ENCODE measurements around the gene SMCR8.
"Not testable (repeated sequence)": the region's sequence is repeated elsewhere in the genome, so short reads cannot be mapped to it uniquely, and the experiment has no call there.

The SMCR8 gene

GRCh38 chr17:18362698-18363100 is 47.6 kb downstream of the SMCR8 start:
- no peaks in the 10 kb centered on the region for H3K4me1 ChIP-seq
- no peak for TF ChIP-seq CTCF (IDR thresholded peaks at IDR 0.05; ENCODE audit: low read depth, low read length)
- DNase-seq: no peak
- H3K27me3 ChIP-seq: no peaks in the 10 kb centered on the region
- H3K36me3 ChIP-seq: no peaks in the 10 kb centered on the region
- no peaks in the 10 kb centered on the region for H3K9me3 ChIP-seq
- H3K4me3 ChIP-seq (ENCODE audit: low read depth, low read length): peak overlapping the region; percentile 72

GRCh38 chr17:18363101-18364049 is 48.3 kb downstream of the SMCR8 start, which contains the start of gene SHMT1:
TSS of gene SHMT1 (minus strand) at chr17:18363550. CDS start at chr17:18355981, 7,569 bp downstream.
- no peak for TF ChIP-seq CTCF (IDR thresholded peaks at IDR 0.05; ENCODE audit: low read depth, low read length)
- H3K4me1 ChIP-seq: no peaks in the 10 kb centered on the region
- H3K9me3 ChIP-seq: no peaks in the 10 kb centered on the region
- H3K27me3 ChIP-seq: no peaks in the 10 kb centered on the region
- H3K4me3 ChIP-seq (ENCODE audit: low read depth, low read length): peak within 1 kb of the TSS; percentile 72
- peak; percentile 88 for DNase-seq
- no peaks in the 10 kb centered on the region for H3K36me3 ChIP-seq

- no peak for DNase-seq
- Histone ChIP-seq H3K27me3 (no peaks in the 10 kb centered on the region), H3K4me3 (ENCODE audit: low read depth, low read length) (no peak overlapping the region), H3K9me3 (no peaks in the 10 kb centered on the region), H3K4me1 (no peaks in the 10 kb centered on the region), H3K36me3 (no peaks in the 10 kb centered on the region)
- no peak for TF ChIP-seq CTCF (IDR thresholded peaks at IDR 0.05; ENCODE audit: low read depth, low read length)
Measured at GRCh38 chr17:18364166-18364565, 49.1 kb downstream of the SMCR8 start.

- Histone ChIP-seq H3K4me1 (no peaks in the 10 kb centered on the region), H3K36me3 (no peaks in the 10 kb centered on the region), H3K9me3 (no peaks in the 10 kb centered on the region), H3K27me3 (no peaks in the 10 kb centered on the region), H3K4me3 (ENCODE audit: low read depth, low read length) (no peak overlapping the region)
- no peak for DNase-seq
- TF ChIP-seq CTCF (IDR thresholded peaks at IDR 0.05; ENCODE audit: low read depth, low read length): no peak
Measured at GRCh38 chr17:18368946-18369345, 53.9 kb downstream of the SMCR8 start.

- no peaks in the 10 kb centered on the region for H3K36me3 ChIP-seq
- H3K9me3 ChIP-seq: no peaks in the 10 kb centered on the region
- H3K27me3 ChIP-seq: no peaks in the 10 kb centered on the region
- DNase-seq: no peak
- H3K4me1 ChIP-seq: no peaks in the 10 kb centered on the region
- TF ChIP-seq CTCF (IDR thresholded peaks at IDR 0.05; ENCODE audit: low read depth, low read length): no peak
- no peak overlapping the region for H3K4me3 ChIP-seq (ENCODE audit: low read depth, low read length)
Measured at GRCh38 chr17:18370761-18371160, 55.7 kb downstream of the SMCR8 start.

- H3K4me1 ChIP-seq: no peaks in the 10 kb centered on the region
- no peaks in the 10 kb centered on the region for H3K36me3 ChIP-seq
- TF ChIP-seq CTCF (IDR thresholded peaks at IDR 0.05; ENCODE audit: low read depth, low read length): no peak
- H3K27me3 ChIP-seq: no peaks in the 10 kb centered on the region
- no peak overlapping the region for H3K4me3 ChIP-seq (ENCODE audit: low read depth, low read length)
- H3K9me3 ChIP-seq: no peaks in the 10 kb centered on the region
- DNase-seq: no peak
Measured at GRCh38 chr17:18371455-18371854, 56.4 kb downstream of the SMCR8 start.

GRCh38 chr17:18373181-18373580 is 58.1 kb downstream of the SMCR8 start:
- H3K36me3 ChIP-seq; H3K9me3 ChIP-seq; DNase-seq; H3K4me1 ChIP-seq; H3K27me3 ChIP-seq; H3K4me3 ChIP-seq (ENCODE audit: low read depth, low read length): not testable (repeated sequence)

All from BE2C (cell line).